ENCODE data around the gene NOTCH2.
A peak's percentile ranks its signal among the peaks of the same experiment; 100 is the strongest.

The NOTCH2 gene

DNA sequence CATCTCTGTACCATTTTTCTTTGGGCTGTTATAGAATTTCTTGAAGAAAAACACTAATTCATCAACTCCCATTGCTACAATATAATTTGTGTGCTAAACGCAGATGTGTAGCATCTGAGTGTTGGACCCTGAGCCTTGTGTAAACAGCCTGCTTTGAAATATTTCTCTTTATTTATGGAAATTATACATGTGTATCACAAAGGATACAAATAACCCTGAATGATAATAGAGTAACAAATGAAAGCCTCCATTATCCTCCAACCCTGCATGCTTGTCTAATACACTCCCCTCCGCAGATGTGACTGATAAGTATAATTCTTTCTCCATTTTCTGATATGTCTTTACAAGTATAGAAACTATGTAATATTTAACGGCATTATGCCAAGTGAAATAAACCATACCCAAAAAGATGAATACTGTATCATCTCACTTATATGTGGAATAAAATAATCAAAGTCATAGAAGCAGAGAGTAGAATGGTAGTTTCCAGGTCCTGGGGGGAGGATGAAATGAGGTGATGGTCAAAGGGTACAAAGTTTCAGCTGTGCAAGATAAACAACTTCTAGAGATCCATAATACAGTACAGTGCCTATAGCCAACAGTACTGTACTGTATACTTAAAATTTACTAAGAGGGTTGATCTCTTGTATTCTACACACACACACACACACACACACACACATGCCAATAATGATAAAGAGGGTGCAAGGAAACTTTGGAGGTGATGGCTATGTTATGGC lies 170.3 kb downstream of the NOTCH2 start:
- no peak for DNase-seq

DNA sequence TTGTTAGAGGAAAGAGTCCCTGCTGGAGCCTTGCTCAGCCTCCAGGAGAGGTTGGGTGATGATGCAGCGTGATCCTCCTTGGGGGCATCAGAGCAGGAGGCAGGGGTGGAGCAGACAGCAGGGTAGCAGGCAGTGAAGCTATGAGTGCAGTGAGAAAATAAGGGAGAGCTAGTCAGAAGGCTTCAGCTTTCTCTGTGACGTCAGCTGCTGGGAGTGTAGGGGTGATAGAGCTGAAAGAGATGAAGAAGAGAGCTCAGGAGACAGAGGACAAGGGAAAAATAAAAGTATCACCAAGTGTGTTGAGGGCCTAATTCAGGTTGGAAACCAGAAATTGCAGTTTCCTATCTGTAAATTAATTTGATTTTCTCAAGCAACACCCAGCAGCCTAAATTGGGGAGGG lies 170.9 kb downstream of the NOTCH2 start:
- DNase-seq, result no peak

DNA sequence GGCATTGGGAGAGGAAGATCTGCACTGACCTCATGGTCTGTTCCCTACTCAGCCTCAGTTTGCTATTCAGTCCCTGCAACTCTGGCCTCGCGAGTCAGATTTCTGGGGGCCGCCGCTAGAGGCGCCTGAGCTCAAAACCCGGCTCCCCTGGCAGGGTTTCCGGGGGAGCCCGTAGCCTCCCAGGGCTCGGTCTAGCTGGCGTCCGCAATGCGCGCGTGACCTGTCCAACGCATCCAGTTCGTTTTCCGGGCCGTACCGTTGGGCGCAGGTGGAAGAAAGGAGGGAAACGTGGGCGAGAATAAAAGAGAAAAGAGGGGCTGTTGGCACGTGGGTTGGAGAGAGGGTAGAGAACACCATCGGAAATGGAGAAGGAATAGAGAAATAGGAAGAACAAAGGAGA lies 173.2 kb downstream of the NOTCH2 start, which contains the start of gene ADAM30:
TSS of gene ADAM30 (minus strand) at position 213 of the 400 bp plus-strand sequence. CDS start at position 34, 179 bp downstream.
- DNase-seq, result no peak

DNA sequence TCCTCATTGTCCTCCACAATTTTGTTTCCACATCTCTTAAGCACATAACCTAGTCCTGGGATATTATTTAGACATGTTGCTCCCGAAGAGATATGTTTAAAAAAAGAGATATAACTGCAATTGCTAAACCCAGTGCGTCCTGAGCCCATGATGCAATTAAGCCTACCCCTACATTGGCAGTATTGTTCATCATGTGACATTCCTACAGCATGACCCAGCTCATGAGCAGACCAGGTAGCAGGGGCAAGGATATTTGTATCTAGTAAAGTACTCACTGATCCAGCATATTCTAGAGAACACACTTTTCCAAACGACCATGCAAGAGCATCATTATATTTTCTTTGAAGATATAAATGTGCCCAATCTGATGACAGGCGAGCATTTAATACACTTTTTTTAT lies 174.4 kb downstream of the NOTCH2 start:
- no peak for DNase-seq

DNA sequence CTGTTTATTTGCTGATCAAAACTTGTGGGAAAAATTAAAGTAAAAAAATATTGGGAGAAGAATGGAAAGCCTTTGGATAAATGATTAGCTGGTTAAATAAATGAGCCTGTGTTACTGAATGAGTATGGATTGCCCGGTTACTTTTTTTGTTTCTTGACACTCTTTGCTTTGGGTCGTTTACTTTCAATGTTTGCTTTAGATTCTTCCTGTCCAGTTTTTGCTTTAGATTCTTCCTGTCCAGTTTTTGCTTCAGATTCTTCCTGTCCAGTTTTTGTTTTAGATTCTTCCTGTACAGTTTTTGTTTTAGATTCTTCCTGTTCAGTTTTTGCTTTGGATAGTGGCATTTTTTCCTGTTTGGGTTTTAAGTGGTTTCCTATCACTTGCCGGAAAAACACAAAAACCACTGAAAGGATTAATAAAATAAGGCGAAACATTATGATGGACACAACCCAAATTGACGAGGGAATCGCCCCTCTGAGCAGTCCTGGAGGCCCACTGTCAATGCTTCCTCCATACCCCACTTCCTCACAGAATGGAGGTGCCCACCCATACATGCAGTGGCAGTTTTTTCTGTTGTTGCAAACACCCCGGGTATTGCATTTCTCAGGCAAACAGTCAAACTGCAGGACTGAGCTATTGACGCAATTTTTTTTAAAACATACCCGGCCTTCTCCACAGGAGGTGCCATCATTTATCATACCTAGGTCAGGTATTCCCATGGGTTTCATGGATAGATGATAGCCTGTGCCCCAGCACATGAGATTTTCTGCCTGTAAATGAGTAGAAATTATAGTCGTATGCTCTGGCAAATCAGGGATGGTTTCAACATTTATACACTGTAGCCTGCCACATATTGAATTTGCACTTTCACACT lies 175.4 kb downstream of the NOTCH2 start:
- DNase-seq, result no peak

DNA sequence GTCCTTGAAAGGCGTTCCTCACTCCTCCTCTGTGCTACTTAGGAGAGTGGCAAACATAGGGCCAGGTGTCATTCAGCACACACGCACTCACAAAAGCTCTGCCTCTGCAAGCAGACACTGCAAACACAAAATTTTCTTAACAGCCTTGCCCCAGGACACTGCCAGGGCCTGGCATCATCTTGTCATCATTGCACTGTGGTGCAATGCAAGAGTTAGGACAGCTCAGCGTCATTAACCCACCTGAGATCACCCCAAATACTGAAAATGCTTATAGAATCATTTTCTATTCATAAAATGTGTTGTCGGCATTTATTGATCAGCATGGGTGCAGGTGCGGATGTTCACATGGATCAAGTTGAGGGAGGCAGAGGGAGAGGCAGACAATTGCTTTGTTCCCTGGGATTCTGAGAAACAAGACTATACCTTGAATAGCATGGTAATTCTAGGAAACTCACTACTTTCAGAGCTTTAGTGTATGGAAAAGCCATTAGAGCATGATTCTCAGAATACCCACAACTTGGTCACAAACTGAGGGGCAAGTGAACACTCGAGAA lies 176.1 kb downstream of the NOTCH2 start:
- DNase-seq, result no peak

DNA sequence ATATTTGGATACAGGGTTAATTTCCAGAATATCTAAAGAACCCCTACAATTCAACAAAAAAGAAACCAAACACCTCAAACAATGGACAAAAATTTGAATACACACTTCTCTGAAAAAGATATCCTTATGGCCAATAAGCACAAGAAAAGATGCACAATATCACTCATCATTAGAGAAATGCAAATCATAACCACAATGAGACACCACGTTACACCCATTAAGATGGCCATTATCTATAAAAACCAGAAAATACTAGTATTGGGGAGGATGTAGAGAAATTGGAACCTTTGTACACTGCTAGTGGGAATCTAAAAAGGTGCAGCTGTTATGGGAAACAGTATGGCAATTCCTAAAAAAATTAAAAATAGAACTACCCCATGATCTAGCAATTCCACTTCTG lies 178.1 kb downstream of the NOTCH2 start:
- DNase-seq, result no peak

DNA sequence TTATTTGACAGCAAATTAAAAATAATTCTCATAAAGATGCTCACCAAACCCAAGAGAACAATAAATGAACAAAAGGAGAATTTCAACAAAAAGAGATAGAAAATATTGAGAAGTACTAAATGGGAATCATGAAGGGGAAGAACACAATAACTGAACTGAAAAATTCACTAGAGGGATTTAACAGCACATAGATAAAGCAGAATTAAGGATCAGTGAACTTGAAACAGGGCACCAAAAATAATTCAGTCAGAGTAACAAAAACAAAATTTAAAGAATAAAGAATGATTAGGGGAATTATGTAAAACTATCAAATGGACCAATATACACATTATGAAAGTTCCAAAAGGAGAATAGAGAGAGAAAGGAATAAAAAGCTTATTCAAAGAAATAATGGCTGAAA lies 181.0 kb downstream of the NOTCH2 start:
- no peak for DNase-seq

DNA sequence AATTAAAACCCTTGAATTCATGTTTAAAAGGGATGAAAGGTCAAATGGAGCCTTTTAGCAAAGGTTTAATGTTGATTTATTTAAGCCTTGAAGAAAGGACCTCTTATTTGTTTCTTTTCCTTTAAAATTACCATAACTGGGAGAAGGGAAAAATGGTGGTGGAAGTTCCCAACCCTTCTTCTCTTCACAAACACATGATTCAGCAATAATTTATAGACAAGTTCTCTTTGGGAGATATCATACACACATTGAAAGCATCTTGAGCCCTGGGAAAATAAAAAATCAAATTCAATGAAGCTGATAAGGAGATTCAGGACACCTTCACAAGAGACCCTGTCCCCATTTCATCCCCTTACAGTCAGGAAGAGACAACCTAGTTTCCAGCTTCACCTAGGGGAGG lies 182.0 kb downstream of the NOTCH2 start:
- DNase-seq, result no peak

DNA sequence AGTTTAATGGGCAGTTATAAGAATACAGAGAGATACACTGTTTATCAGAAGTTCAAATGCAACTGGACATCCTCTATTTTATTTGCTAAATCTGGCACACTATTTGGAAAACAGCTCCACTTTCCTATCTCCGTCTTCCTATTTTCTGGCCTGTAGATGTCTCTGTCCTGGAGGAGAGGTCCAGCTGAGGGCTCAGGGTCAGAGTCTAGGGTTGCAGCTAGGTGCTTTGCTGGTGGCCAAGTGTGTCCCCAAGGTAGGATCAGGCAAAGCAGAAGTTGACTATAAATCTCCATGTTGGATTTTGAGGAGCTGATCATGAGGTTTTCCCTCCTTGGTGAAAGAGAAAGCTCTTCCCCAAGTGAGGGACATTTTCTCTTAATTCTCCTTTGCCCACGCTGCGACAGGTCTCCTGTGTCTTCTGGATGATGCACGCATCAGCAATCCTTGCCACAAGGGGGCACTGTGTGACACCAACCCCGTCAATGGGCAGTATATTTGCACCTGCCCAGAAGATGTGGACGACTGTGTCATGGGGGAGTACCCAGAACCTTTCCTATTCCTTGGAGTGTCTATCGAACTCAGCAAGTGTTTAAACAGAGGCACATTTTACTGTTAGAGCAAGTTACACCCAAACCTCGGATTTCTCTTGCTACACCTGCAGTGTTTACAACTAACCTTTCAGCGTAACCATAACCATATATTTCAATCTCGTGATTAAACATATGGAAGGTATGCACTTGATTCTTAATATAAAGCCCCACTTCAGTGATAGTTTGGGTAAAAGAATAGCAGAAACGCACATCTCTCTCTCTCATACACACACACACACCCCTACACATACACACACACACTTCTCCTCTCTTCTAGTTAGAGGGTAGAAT lies 183.3 kb downstream of the NOTCH2 start:
- peak; percentile 76 to 78 for DNase-seq

DNA sequence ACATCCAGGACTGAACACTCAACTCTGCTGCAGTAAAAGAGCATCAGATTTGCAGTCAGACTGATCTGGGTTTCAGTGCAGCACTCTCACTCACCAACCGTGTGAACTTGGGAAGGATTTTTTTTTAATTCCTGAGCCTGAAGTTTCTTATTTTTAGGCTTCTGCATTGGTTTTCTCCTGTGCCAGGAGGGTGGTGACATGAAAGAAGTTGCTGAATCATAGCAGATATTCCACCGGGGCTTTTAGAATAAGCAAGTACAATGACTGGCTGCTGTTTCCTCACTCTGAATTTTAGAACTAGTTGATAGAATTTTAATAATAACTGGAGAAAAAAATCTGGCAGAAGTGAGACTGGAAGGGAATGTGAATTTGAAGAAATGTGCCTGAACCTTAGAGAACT lies 184.8 kb downstream of the NOTCH2 start:
- no peak for DNase-seq

DNA sequence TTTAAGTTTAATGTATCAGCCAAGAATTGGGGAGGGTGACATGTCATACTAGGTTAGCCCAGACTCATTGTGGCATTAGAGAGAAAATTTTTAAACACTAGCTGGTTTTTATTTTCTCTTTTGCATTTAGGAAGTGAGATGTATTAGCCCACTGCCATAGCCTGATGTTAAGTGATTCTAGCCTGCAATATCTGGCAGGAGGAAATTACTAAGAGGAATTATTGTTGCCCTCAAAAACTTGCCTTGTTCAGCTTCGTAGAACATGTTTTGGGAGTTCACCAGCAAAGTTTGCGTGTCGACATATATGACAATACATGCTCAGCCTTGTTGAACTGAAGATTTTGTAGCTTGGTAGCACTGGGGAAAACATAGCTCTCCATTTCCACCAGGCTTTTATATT lies 185.6 kb downstream of the NOTCH2 start:
- no peak for DNase-seq

DNA sequence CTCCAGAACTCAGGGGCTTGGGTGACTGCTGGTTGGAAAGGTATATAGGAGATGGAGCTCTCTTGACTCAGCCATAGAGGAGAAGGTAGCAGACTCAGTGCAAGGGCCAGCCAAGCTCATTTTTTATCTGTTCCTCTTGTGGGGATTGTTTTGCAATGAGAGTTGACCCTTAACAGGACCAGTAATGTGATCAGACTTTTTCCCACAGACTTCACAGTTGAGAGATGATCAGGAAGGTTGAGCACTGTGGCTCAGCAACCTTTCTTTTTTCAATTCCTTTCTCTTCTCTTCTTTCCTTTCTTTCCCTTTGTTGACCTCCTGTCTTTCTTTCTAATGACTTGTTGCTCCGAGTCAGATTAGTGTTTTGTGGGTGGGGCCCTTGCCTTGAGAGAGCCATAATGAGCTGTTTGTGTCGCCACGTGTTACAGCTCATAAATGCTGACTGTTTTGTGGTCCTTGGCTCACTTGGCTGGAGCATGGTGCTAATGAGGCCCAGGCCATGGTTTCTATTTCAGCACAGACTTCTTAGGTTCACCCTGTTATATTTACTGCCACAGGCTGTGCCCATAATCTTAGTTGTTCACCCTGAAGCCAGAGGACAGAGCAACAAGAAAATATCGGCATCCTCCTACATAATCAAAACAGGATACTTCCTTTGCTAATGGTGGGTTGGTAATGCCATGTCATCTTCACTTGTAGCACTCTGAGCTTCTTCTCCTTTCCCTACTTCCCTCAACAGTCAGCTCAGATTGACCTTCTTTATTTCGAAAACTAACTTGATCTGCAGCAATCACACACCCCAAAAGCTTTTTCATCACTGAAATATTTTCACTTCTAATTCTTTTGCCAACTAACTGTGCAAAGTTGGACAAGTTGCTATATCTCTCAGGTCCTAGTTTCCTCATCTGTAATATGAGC lies 187.1 kb downstream of the NOTCH2 start:
- DNase-seq, result no peak

DNA sequence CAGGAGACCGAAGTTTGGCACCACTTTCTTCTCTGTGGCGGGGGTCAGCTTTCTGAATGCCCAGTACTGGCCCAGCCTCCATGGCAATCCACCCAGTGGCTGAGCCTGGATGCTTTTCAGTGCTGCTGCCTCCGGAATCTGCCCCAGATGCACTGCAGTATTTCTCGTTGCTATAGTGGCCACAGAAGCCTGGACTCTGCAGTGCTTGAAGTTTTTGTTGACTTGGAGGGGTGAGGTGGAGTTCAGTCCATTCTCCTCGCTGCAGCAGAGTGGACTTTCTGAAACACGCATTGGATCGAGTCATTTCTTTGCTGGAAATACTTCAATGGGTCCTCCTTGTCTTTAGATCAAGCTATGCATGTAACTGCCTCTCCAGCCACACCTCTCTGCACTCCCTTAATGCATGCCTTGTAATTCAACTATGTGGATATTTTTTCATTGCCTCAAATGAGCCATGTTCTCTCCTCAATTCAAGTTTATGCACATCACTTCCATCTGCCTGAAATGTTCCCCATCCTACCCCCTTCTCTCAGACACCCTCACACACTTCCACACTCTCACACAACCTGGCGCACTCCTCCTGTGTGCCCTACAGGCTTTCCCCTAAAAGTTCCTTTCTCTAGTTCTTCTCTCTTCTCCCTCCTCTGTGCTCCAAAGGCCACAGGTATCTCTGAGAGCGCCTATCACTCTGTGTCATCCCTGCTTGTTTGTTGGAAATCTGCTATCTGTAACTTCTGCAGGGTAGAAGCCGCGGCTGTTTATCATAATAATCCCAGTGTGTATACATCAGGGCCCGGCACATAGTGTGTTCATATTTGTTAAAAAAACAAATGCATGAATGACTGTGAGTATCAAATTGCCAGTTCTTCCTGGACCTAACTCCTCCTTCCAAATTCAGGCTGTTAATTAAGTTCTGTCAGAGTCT lies 189.7 kb downstream of the NOTCH2 start:
- DNase-seq, result no peak

DNA sequence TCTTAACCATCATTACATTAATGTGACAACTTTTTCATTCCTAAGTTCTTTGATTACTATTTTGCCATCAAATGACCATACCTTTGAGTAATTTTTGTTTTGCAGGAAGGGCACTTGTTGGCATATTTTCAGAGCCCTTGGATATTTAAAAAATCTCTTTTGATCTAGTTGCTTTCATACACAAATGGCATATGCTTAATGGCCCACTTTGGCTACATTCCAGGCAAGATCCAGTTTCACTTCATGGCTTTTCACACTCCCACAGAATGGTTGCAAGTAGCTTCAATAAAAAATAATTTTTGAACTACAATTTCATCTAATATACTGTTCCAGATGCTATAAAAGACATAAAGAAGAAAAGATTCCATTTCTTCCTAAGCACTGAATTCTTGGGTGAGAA lies 191.3 kb downstream of the NOTCH2 start:
- no peak for DNase-seq

DNA sequence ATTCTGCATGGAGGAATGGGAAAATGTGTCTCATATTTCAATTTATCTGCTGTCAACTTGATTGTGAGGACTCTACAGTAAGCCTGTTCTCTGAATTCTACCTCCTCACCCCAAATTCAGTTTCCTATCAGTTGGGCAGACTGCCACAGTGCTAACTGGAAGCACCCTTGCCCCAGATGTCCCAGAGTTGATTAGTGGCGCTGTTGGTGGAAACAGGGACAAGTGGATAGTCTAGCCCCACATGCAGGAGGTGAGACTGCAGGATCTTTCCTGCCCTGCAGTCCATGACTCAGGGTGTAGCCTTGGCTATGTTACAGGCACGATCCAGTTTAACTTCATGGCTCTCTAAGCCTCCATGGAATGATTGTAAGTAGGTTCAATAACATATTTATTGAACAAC lies 195.3 kb downstream of the NOTCH2 start:
- DNase-seq, result no peak

DNA sequence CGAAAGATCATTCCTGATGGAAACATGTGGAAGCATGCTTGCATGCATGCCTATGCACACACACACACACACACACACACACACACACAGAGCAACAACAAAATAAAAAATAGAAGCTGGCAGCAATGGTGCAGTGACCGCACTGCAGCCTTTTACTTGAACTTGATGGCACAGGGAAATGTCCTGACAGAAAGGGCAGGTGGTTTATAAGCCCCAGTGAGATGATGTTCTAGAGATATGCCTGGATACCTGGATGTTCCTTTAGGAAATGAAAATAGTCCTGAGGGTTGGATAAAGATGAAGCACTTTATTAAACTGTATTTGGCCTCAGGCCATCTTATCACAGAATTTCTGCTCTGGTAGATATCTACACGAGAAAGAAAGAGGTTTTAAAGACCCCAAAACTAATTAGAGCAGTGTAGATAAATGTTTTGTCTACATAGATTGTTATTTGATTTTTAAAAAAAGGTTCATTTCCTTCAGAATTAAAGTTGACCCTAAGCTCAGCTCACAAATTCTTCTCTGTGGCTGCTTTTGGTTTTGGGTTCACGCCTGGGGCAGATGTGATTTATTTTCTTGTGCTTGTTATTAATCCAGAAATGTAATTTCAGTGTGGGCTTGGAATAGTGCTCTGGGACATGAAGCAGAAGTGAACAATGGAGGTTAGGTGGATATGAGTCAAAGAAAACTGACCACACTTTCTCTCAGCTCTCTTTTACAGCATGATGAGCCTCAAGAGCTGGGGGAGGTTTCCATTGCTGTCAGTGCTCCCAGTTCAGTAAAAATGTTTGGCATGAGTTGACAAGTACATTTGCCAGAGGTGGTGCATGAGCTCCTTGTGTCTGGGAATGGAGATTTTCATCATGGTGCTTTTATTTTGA lies 196.1 kb downstream of the NOTCH2 start:
- DNase-seq, result no peak

DNA sequence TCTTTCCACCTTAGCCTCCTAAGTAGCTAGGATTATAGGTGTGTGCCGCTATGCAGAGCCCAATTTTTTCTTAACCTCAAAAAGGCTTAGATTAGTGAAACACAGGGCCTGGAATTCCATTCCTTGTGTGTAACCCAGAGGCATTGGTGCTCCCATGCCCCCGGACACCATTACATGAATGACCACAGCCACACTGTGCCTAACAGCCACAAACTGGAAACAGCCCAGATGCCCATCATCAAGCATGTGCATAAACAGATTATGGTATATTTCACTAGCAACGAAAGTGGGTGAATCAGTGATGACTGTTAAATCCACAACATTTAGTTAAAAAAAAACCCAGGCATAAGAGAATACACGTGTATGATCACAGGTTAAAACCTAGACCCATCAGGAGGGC lies 197.6 kb downstream of the NOTCH2 start:
- no peak for DNase-seq

DNA sequence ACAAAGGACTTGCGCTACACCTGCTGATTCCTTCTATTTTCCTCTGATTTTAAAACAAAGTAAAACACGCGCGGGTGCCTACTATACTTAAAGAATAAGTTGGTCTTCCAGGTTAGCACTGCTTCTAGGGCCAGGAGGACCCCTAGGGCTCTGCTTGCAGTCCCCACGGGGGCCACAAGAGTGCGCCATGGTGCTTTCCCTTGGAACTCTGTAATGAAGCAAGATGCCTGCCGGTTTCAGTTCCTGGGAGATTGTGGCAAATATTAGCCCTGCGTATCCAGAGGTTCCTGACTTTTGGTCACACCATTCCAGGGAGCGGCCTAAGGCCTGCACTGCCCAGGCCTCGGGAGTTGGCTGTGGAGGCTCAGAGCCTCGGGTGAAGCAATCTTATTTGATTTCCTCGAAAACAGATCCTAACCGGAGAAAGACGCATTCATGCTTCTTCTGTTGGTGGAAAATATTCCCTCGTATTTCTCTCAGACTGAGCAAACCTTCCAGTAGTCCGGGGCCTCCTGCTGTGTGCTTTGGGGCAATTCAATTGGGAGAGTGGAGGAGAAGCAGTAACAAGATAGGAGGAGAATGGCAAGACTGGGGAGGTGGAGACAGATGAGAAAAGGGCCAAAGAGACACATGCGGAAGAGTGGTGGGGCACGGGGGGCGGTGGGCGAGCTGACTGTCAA lies 198.4 kb downstream of the NOTCH2 start:
- peak; percentile 85 to 87 for DNase-seq

All from activated T-cell treated with anti-CD3 and anti-CD28 coated beads, Interleukin-2, amount 50 U/mL, for 48 hours (primary cell).